UCSD-AML1 (cell line): Measurements from ENCODE around the gene FLT4.
"Not testable (repeated sequence)": the region's sequence is repeated elsewhere in the genome, so short reads cannot be mapped to it uniquely, and the experiment has no call there.

Source experiments
- DNase-seq: peaks from one replicate; lab custom pipeline; 2025; ENCODE audit not compliant: unreplicated experiment; lab: John Stamatoyannopoulos, UW

FLT4 gene

DNA sequence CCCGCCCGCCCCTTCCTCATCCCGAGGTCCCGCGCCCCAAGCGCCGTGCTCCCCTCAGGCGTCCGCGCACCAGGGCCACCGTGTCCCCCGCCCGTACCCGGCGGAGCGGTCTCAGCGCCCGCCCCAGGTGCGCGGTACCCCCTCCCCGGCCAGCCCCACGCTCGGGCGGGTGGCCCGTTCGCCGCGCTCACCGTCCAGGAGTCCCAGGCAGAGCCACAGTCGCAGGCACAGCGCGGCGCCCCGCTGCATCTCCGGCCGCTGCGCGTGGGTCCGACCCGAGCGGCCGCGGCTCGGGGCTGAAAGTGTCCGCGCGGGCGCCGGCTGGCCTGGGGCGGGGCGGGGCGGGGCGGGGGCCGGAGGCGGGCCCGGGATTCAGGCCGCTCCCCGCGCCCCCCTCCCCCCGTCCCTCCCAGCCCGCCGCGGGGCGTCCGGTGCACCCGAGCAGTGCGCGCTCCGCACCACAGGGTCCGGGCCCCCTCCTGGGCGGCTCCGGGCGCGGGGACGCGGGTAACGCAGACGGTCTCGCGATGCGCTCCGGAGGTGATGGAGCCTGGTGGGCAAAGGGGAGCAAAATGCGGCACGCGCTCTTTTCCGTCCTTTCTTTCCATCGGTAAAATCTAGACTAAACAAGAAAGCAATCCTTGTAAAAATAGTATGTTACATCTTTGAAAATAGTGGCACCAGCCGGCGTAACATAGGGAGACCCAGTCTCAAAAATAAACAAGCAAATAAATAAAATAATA lies at the start of gene FLT4:
FLT4 (minus strand) TSS at position 304 of the 743 bp plus-strand sequence; CDS start at position 249, 55 bp downstream.
- no peak for DNase-seq

DNA sequence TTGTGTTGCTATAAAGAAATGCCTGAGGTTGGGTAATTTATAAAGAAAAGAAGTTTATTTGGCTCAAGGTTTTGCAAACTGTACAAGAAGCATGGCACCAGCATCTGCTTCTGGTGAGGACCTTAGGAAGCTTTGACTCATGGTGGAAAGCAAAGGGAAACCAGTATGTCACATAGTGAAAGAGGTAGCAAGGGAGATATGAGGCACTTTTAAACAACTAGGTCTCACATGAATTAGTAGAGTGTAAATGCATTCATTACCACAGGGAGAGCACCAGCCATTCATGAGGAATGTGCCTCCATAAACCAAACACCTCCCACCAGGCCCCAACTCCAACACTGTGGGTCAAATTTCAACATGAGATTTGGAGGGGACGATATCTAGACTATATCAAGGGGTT lies 49.6 kb upstream of the FLT4 start:
- DNase-seq = no peak

DNA sequence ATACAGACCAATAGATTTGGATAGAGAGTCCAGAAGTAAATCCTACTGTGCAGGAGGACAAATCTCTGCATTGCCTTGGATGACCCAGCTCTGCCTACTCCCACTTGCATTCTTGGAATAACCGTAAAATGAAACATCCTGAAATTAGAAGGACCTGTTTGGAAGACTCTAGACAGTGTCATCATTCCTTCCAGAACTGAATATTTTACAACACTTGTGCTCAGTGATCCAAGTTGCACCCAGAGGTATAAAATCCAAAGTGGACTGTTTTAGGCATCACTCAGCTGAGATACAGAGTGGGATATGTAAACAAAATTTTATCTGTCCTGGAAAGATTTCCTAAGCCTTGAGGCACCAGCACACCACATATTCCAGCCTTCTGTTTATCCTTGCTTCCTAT lies 46.7 kb upstream of the FLT4 start:
- no peak for DNase-seq

GRCh38 chr5:180692429-180692828 lies 43.0 kb upstream of the FLT4 start:
- no peak for DNase-seq

- DNase-seq = no peak
Measured at GRCh38 chr5:180691046-180691445, 41.6 kb upstream of the FLT4 start.

- no peak for DNase-seq
Measured at GRCh38 chr5:180690562-180690961, 41.2 kb upstream of the FLT4 start.

DNA sequence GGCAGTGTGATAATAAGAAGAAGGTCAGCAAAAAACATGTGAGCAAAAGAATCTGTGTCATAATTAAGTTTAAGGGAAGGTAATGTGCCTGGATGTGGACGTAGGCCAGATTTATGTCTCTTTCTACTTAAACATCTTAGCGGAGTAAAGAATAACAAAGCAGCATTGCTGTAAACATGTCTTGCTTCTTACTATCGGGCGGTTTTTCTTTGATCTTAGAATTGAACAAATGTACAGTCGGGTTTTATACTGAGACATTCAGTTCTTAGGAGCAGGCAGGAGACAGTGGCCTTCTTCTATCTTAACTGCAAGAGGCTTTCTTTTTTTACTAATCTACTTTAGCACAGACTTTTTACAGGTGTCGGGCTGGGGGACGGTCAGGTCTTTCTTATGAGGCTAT lies 40.4 kb upstream of the FLT4 start:
- no peak for DNase-seq

GRCh38 chr5:180689071-180689694 lies 39.8 kb upstream of the FLT4 start:
- DNase-seq = no peak

DNA sequence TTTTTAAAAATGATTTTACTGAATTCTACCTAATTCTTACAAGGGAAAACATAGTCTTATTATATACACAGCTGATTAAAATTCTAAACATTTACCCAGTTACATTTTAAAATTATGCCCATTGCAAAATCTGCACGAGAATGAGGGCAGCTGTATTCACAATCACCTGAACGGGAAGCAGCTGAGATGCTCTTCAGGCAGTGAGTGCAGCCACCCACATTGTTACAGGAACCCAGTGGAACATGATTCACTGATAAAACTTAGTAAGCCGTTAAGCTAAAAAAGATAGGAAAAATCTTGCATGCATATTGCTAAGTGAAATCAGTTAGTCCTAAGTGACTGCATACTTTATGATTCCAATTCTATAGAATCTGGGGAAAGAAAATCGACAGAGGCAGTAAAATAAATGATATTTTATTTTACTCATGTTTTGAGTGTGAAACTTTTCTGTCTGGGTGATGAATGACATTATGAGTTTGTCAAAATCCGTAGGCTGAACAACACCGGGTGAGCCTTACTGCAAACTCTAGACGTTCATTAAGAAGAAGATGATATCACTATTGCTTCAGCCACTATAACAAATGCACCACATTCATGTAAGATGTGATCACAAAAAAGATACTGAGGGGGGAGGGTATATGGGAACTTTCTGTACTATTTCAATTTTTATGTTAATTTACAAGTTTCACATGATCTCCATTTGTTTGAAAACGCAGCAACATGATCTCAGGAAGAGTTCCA lies 39.1 kb upstream of the FLT4 start:
- DNase-seq = no peak

DNA sequence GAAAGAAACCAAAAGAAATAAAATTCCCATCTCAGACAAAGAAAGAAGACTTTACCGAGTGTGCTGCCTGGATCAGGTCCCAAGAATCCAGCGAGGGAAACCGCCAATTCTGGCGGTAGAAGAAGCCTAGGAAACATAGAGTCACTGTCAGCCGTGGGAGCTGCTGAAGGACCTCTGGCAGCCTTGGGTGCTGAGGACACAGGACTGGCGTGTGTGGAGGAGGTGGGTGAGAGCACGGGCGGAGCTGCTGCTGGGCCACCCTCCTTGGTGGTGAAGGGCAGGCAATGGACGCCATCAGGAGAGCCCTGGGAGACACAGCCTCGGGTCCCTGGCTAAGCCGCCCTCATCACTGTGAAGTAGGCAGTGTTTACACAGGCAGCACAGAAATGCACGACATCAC lies 37.4 kb upstream of the FLT4 start:
- not testable (repeated sequence) for DNase-seq

DNA sequence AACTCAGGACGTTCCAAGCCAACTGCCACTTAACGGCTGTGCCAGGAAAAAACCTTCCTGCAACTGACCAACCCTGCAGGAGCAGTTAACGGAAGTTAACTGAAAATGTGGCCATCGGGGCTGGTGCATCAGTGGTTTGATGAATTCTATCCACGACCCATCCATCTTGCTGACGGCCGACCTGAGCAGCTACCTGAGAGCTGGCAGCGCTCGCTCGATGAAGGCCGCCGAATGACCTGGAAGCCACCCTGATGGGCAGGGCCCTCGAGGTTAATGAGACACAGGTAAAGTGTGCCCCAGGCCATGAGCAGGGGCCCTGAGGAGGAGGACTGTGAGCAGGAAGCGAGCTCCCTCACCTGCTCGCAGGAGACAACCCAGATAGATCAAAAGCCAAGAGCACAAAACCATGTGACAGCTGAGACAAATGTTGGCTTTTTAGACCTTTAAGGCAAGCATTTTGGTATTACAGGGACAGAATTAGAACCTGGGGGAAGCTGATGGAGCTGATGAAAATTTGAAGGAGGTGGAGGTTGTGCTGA lies 35.3 kb upstream of the FLT4 start:
- no peak for DNase-seq

- no peak for DNase-seq
Measured at GRCh38 chr5:180683220-180683922, 34.0 kb upstream of the FLT4 start.

DNA sequence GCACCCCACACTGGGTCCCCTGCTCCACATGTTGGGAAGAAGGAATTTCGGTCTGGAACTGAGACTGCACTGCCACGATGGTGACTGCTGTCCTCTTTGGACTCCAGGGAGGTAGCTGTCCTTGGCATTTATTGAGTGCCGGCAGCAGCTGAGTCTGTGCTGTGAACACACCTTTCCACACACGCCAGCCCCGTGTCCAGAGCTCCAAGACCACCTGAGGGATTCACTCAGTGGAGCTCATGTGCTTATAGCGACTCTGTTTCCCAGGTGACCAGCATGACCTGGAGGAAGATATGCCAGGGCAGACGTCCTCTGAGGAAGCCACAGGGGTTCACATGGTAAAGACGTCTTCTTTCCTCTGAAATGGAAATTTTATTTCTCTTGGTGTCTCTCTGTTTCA lies 33.2 kb upstream of the FLT4 start:
- no peak for DNase-seq

DNA sequence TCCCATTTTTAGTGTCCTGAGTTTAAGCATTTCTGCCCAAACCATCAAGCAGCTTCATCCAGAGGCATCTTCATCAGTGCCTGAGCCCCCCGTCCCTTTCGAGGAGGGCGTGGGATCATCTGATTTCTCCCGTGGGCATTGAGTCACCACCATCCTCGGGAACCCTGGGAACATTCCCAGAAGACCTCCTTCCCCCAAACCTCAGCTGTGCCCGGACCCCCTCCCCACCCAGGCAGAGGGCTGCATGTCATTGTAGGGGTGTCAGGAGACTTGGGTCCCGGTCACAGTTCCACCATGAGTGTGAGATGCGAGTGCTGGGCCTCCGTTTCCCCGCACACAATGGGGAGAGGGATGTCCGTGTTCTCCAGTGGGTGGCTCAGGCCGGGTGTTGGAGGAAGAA lies 32.6 kb upstream of the FLT4 start:
- not testable (repeated sequence) for DNase-seq

GRCh38 chr5:180678319-180678718 lies 28.9 kb upstream of the FLT4 start:
- DNase-seq = not testable (repeated sequence)

DNA sequence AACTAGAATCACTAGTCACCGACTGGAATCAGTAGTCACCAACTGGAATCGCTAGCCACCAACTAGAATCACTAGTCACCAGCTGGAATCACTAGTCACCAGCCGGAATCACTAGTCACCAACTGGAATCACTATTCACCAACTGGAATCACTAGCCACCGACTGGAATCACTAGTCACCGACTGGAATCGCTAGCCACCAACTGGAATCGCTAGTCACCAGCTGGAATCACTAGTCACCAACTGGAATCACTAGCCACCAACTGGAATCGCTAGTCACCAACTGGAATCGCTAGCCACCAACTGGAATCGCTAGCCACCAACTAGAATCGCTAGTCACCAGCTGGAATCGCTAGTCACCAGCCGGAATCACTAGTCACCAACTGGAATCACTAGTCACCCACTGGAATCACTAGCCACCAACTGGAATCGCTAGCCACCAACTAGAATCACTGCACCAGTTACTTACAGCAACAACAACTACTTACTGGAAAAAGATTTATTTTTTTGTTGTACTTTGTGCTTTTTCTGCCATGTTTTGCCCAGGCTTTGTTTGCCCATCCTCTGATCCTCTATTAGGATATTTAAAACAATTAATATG lies 25.7 kb upstream of the FLT4 start:
- no peak for DNase-seq

DNA sequence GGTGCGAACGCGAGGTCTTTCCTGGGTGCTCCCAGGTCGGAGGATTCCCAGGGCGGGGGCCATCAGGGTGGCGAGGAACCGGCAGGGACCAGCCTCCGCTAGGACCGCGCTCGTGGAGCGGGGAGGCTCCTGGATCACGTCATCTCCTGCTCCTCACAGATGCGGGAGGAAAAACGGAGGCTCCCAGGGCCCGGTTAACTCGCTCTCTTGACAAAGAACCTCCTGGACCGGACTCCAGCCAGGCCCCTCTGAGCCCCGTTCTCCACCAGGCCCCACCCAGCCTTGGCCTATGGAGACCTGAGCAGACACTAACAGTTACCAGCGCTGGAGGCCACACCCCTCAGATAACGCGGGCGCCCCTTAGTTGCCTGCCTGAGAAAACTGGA lies 24.7 kb upstream of the FLT4 start:
- not testable (repeated sequence) for DNase-seq

- no peak for DNase-seq
Measured at GRCh38 chr5:180673371-180674089, 24.1 kb upstream of the FLT4 start.

DNA sequence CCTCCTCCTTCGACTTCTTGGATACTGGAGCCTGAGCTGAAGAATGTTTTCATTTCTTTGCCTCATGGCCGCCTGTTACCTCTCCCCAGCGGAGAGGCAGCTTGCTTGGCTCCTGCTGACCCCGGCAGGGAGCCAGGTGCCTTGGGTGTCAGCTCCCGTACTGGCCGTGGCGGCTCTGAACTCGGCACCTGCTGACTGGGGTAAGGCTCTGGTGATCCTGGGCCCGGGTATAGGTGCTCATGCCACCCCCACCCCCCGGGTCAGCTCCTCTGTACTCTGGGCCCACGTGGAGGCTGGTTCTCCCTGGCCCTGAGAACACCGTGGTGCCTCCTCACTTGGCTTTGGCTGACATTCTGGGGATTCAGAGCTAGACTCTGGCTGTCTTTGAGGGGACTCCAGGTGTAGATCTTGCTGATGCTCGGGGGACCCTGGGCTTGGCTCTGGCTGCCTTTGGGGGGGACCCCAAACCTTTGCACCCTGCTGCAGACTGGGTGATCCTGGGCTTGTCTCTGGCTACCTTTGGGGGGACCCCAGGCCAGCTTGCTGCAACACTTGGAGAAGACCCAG lies 22.6 kb upstream of the FLT4 start:
- not testable (repeated sequence) for DNase-seq
